Ovary (tissue), 9 donors: ENCODE results near the gene ADM. TPM values are rescaled to one million over a fixed set of nuclear protein-coding genes. Genes with fewer than 3 reads are reported as not detected.

Source experiments
- DNase-seq, 5 donors: peaks; one replicate each; pipeline ENCODE4 v3.0.0-alpha.2; 2019 to 2020
- H3K27ac ChIP-seq, 2 donors: fragments of 200-600 bp; one replicate each; pipeline versions ENCODE4 v1.5.1 to v1.8.0; 2019 to 2022
- H3K27me3 ChIP-seq: fragments of 200-600 bp; one replicate; pipeline ENCODE4 v1.8.0; 2022
- H3K36me3 ChIP-seq: fragments of 200-600 bp; sonication (generic); one replicate; pipeline ENCODE4 v1.5.1; 2019
- H3K4me1 ChIP-seq: one replicate; pipeline ENCODE4 v1.8.1; 2013; ENCODE audit warnings: mild to moderate bottlenecking, moderate library complexity; ENCODE audit not compliant: insufficient read depth
- H3K4me3 ChIP-seq: fragments of 200-600 bp; sonication (generic); one replicate; pipeline ENCODE4 v1.5.1; 2017
- H3K9me3 ChIP-seq, 2 donors: fragments of 200-600 bp in 1 of 2; sonication (generic) in 1 of 2; one replicate each; pipeline versions ENCODE4 v1.5.1 to v1.8.1; 2013 to 2019; ENCODE audit warnings: mild to moderate bottlenecking in 1 of 2, moderate library complexity in 1 of 2
- EP300 ChIP-seq: sonication (generic); formaldehyde crosslinking; IDR thresholded peaks from one replicate; pipeline ENCODE4 v1.6.1; 2017; ENCODE audit warnings: antibody characterized with exemption
- POLR2A ChIP-seq: fragments of 450-650 bp; IDR thresholded peaks from one replicate; pipeline ENCODE4 v1.6.1; 2017; ENCODE audit warnings: antibody characterized with exemption, mild to moderate bottlenecking, moderate library complexity
- WGBS, 3 donors: extraction: QIAGEN DNeasy Blood & Tissue Kit in 1 of 3; methylation state at CpG; one replicate each; pipeline versions ENCODE4 v1.1.5 to v1.1.7; 2013 to 2017; 5-methylcytosine and 5-hydroxymethylcytosine counted together
- intact Hi-C, 4 donors: fragments of 100-400 bp; cut with DNase I; formaldehyde crosslinking; loops; one replicate each; pipeline versions ENCODE4 v1.11.0 to v1.15.1; 2022 to 2023
- polyA plus RNA-seq, 2 donors: library from polyadenylated mRNA; stranded (reverse); fragments of 200-250 nt in 1 of 2; fragments of 350-450 nt in 1 of 2; fragmentation: Illumina TruSeq in 1 of 2; extraction: RNeasy Lipid Tissue Mini Kit (QIAGEN cat#74804) in 1 of 2; gene quantifications; one replicate each; pipeline ENCODE4 v1.2.3, GENCODE V29; 2013 to 2014
- total RNA-seq, 7 donors: library from RNA; depleted of rRNA in 2 of 7; stranded (reverse); fragments of >200 nt in 2 of 7; fragmentation: NEBNext Ultra II Directional in 3 of 7; extraction: Animal tissue kit (Norgen Biotek cat#: 25700) in 3 of 7; gene quantifications; one replicate each; pipeline versions ENCODE4 v1.1.0 to v1.2.4, GENCODE V29; 2016 to 2023
- TF ChIP-seq, protein P1 (sequence below), 3 donors: fragments of 450-650 bp in 2 of 3; fragments of 200-600 bp in 1 of 3; IDR thresholded peaks; one replicate each; pipeline versions ENCODE4 v1.5.1 to v1.8.0; 2016 to 2022; ENCODE audit warnings: antibody characterized with exemption in 3 of 3, mild to moderate bottlenecking in 1 of 3
- donor health status: DM: no; HTN: no; CAD: no; lungs with moderate emphysema.
- donor health status: DM: no; HTN: no; CAD: no.
- donor health status: Bipolar disorder and iron deficiency.
- donor health status: DM: yes; HTN: yes; CAD: no.
- donor health status: DM: no; HTN: no; CAD: no.
- donor health status: DM: yes; HTN: yes; CAD: no.

The ADM gene
- total and polyA plus RNA-seq, 9 donors: 8.2 to 83.8 (median 32.1) TPM

DNA sequence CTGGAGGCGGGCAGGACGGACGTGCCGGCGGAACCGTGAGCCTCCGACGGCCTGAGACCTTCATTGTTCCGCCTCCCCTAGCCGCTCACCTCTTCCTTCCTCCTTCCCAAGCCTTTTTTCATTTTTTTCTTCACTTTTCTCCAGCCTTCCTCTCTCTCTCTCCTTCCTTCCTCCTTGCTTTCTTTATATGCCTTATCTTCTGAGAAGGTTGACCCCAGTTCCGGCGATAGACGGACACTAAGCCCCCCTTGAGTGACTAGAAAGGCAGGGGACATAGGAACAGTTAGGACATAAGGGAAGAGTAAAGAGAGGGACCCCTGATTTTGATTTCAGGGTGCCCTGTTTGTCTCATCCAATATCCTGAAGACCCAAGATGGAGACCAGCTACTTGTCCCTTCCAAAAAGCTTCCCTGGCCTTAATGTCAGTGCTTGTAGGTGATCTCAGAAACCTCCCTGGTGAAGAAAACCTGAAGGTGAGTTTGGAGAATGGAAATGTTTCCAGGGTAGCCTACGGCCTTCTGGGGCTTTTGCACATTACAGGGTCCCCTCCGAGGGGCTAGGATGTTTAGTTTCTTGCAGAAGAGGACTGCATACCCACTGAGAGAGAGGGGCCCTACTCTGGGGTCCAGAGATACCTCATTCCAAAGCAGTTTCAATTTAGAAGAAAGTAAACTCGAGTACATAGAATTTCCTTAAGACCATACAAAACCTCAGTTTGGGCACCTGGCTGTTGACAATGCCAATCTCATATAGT lies 3.5 kb downstream of the ADM start:
- TF ChIP-seq, protein P1, sequence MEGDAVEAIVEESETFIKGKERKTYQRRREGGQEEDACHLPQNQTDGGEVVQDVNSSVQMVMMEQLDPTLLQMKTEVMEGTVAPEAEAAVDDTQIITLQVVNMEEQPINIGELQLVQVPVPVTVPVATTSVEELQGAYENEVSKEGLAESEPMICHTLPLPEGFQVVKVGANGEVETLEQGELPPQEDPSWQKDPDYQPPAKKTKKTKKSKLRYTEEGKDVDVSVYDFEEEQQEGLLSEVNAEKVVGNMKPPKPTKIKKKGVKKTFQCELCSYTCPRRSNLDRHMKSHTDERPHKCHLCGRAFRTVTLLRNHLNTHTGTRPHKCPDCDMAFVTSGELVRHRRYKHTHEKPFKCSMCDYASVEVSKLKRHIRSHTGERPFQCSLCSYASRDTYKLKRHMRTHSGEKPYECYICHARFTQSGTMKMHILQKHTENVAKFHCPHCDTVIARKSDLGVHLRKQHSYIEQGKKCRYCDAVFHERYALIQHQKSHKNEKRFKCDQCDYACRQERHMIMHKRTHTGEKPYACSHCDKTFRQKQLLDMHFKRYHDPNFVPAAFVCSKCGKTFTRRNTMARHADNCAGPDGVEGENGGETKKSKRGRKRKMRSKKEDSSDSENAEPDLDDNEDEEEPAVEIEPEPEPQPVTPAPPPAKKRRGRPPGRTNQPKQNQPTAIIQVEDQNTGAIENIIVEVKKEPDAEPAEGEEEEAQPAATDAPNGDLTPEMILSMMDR (IDR thresholded peaks at IDR 0.05): no peak
- no peak for TF ChIP-seq POLR2A
- TF ChIP-seq EP300: no peak
- Histone ChIP-seq H3K9me3 (no peaks in the 10 kb centered on the region), H3K4me1 (peaks cover 8% of the 10 kb centered on the region), H3K27ac (peak overlapping the region in 1 of 2 donors; percentile 76), H3K27me3 (no peaks in the 10 kb centered on the region), H3K4me3 (peak overlapping the region; percentile 70), H3K36me3 (no peaks in the 10 kb centered on the region)
- WGBS, 3 donors: 24 to 29% (median 28%) methylated on average over 16 of the region's 16 CpGs
- no peak for DNase-seq
- intact Hi-C loops: loop anchor here (5.0 to 10.0 kb wide), 6 partner anchors 101 to 696 kb away; no protein-coding TSS in a partner anchor

DNA sequence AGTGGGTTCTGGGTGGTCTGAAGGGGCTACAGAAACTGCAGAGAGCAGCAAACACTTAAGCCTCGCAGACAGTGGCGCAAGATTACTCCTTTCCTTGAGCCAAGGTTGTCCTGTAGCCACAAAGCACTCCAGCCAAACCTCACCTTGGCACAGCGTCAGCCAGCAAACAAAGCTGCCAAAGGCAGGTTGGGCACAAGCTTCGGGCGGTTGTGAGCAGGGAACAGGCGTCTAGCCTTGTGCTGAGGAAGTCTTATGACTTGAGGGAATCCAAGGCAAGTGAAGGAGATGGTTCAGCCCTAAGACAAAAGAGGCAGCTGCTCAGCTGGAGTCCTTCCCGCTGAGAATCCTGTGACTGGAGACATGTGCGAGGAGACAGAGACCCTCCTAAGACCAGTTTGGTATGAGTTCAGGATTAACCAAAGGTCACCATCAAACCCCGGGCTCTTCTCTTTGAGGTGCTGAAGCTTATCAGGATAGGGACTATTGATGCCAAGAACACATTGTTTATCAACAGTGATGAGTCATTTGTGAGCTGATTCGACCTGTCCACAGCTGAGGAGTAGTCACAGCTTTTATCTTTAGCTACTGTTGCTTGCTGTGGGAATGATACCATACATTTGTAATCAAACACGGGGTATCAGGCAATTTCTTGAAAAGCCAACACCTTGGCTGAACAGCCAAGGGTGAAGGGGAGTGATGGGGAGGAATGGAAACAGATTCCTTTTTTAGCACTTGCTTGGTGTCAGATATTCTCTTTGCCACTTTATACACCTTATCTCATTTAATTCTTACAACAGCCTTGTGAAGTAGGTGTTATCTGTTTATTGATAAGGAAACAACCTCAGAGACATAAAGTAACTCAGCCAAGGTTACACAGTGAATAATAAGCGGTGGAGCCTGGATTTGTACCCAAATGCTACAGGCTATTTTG lies 4.6 kb downstream of the ADM start:
- 32 to 35% (median 35%) methylated on average over 12 of the region's 12 CpGs for WGBS, 3 donors
- intact Hi-C loops: loop anchor here (5.0 to 10.0 kb wide), 6 partner anchors 102 to 697 kb away; no protein-coding TSS in a partner anchor
- H3K9me3 ChIP-seq: no peaks in the 10 kb centered on the region
- H3K4me1 ChIP-seq: peaks cover 6% of the 10 kb centered on the region
- TF ChIP-seq EP300 (no peak), POLR2A (no peak)
- TF ChIP-seq, protein P1 (IDR thresholded peaks at IDR 0.05): no peak
- H3K4me3 ChIP-seq: no peak overlapping the region
- H3K27ac ChIP-seq: no peak overlapping the region
- DNase-seq: peak; percentile 54 to 73 (median 65)
- no peaks in the 10 kb centered on the region for H3K27me3 ChIP-seq
- H3K36me3 ChIP-seq: no peaks in the 10 kb centered on the region

DNA sequence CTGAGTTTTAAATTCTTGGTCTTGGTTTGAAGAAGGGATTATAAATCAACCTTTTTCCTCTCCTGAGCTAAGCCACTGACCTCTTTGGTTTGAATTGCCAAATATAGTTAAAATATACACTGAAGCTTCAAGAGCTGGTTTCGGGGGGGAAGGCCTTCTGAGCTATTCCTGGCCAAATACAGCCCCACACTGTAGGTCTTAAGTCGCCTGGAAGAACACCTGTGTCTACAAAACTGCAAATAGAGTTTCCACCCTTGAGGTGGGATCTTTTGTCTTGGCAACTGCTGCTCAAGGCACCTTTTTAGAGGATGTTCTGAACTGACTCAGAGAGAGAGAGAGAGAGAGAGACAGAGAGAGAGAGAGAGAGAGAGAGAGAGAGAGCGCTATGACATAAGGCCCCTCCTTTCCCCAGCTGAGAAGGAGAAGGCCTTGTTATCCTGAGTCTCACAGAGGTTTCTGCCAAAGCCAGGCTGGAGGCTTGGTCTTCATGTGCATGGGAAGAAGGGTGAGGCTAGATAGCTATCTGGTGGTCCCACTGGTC lies 5.5 kb downstream of the ADM start:
- no peaks in the 10 kb centered on the region for H3K9me3 ChIP-seq
- no peaks in the 10 kb centered on the region for H3K27me3 ChIP-seq
- no peak overlapping the region for H3K27ac ChIP-seq
- no peak for DNase-seq
- 77 to 96% (median 89%) methylated on average over 3 of the region's 3 CpGs for WGBS, 3 donors
- peaks cover 5% of the 10 kb centered on the region for H3K4me1 ChIP-seq
- intact Hi-C loops: no loop called here
- no peaks in the 10 kb centered on the region for H3K36me3 ChIP-seq
- no peak overlapping the region for H3K4me3 ChIP-seq
- TF ChIP-seq, protein P1 (IDR thresholded peaks at IDR 0.05): no peak
- TF ChIP-seq EP300 (no peak), POLR2A (no peak)

DNA sequence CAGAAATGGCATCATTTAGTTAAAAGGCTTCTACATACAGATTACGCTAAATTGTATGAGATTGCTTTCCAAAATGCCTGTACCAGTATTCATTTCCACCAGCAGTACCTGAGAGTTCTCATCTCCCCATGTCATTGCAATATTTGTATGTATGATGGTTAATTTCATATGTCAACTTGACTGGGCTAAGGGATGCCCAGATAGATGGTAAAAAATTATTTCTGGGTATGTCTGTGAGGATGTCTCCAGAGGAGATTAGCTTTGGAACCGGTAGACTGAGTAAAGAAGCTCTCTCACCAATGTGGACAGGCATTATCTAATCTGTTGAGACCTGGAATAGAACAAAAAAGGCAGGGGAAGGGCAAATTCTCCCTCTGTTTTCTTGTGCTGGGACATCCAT lies 6.9 kb downstream of the ADM start:
- WGBS, 3 donors: 97 to 99% (median 98%) methylated on average over 2 of the region's 2 CpGs
- H3K4me1 ChIP-seq: peaks cover 5% of the 10 kb centered on the region
- no peaks in the 10 kb centered on the region for H3K9me3 ChIP-seq
- intact Hi-C loops: no loop called here
- no peak overlapping the region for H3K4me3 ChIP-seq
- no peaks in the 10 kb centered on the region for H3K27me3 ChIP-seq
- no peak overlapping the region for H3K27ac ChIP-seq
- DNase-seq: no peak
- TF ChIP-seq EP300 (no peak), POLR2A (no peak)
- TF ChIP-seq, protein P1 (IDR thresholded peaks at IDR 0.05): no peak
- H3K36me3 ChIP-seq: no peaks in the 10 kb centered on the region
